Inflammatory macrophage treated with lipopolysaccharide for 4 hours (primary cell): Measurements from ENCODE around the gene BANP.
"Not testable (repeated sequence)": the region's sequence is repeated elsewhere in the genome, so short reads cannot be mapped to it uniquely, and the experiment has no call there.

ENCODE experiments used
- DNase-seq: peaks from one replicate; pipeline ENCODE4 v3.0.0-alpha.2; 2020

BANP gene

DNA sequence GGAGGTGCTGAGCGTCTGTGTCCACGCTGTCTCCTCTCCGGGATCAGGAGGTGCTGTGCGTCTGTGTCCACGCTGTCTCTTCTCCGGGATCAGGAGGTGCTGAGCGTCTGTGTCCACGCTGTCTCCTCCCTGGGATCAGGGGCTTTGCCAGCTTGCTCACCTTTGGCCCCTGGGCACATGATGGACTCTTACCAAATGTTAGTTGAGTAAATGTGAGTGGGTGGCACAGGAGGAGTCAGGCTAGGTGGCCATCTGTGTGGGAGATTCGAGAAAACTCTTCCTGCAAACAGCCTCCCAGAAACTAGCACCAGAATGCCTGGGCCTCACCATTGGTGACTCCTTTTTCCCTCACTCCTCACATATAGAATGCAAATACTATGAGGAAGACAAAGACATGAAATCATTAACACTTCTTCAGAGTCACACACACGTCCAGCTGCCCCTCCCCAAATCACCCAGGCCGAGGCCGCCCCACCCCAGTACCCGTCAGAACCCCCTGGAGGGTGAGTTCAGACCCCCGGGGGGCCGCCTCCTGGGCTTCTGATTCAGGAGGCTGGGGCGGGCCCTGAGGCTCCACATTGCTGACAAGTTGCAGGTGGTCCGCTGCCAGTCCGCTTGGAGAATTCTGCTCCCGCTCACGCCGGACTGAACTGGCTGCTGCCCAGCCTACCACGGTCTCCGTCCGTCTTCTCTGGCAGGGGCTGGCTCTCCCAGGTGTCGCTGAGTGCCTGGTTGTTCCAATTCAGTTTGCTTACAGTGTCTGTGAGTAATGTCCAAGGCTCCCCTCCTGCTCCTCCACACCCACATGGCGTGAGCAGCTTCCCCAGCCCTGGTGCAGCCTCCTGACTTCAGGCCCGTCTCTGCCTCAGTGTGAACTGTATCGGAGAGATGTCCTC is 158.7 kb downstream of the BANP start:
- DNase-seq = peak; percentile 3

DNA sequence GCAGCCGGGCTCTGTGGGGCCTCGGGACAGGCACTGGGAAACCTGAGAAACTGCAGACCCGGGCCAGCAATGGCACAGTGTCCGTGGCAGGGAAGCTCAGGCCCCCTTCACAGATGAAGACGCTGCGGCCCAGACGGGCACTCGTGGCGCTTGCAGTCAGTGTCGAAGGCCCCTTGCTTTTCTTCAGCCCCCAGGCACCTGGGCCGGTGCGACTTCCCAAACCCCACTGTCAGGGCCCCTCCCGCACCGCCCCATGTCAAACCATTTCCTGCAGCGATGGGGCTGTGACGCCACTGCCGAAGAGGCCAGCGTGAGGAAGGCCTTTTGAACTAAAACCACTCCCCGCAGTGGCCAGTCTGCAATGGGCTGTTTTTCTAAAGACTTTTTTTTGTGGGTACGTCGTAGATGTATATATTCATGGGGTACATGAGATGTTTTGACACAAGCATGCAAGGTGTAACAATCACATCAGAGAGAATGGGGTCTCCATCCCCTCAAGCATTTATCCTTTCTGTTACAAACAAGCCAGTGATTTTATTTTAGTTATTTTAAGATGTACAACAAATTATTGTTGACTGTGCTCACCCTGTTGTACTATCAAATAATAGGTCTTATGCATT is 159.8 kb downstream of the BANP start:
- DNase-seq = not testable (repeated sequence)

DNA sequence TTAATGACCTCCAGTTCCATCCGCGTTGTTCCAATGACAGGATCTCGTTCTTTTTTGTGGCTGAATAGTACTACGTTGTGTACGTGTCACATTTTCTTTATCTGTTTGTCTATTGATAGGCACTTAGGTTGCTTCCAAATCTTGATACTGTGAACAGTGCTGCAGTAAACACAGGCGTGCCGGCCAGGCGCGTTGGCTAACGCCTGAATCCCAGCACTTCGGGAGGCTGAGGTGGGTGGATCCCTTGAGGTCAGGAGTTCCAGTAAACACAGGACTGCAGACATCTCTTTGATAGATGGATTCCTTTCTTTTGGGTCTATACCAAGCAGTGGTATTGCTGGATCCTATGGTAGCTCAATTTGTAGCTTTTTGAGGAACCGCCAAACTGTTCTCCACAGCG is 160.7 kb downstream of the BANP start:
- not testable (repeated sequence) for DNase-seq

DNA sequence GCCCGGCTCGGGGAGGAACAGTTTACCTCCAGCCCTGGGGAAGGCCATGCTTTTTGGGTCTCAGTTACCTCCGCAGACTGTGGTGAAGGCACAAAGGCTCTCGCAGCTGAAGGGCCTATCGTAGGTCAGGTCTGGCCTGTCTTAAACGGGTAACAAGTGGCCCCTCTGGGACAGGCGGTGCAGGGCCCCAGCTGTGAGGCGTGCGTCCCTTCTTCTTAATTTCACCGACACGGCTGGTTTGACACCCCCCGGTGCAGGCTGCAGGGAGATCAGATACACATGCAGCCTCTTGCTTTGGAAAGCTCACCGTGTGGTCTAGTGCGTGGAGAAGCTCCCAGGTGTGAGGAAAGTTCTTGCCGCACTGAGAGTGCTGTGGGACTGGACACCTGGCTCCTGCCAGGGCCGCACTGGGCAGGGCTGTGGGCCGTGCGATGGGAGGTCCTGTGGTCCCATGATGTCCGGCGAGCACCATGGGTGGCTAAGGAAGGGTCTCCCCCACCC is 162.4 kb downstream of the BANP start:
- DNase-seq = no peak

DNA sequence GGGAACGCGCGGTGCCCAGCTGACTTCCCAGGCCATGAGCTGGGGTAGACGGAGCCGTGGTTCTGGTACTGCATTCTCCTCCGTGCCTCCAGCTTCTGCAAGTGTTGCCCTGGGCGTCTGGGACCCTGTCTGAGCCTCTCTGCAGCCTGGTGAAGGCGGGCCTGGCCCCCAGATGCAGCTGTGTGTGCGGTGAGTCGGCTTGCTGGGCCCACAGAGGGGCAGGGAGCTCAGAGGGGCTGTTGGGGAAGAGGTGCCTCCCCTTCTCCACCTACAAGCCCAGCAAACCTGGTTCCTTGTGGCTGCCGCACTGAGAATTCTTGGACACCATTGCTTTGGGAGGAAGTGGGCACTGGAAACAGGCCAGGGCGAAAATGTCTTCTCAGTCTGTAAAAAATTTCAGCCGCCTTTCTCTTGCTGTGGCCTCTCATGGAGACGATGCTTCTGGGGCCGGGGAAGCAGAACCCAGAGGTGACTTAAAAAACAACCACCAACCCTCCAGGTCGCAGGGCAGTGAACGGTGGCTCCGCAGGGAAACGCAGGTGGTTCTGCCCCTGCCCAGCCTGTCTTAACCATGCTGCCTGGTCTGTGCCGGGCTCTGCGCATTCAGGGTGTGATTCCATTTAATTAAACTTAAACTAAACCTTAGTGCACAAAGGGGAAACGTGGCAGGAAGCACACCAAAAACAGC is 163.5 kb downstream of the BANP start:
- DNase-seq = not testable (repeated sequence)

DNA sequence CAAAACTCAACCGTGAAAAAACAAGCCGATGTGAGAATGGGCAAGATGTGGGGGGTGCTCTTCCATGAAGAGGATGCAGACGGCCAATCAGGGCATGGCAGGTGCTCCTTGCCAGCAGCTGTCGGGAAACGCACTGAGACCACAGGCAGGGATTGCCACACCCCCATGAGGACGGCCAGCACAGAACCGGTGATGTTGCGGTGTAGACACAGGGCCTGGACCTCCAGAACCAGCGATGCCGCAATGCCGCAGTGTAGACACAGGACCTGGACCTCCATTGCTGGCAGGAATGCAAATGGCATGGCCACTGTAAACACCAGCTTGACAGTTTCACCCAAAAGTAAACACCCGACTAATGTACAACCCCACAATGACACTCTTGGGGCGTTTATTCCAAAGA is 164.9 kb downstream of the BANP start:
- DNase-seq = no peak

DNA sequence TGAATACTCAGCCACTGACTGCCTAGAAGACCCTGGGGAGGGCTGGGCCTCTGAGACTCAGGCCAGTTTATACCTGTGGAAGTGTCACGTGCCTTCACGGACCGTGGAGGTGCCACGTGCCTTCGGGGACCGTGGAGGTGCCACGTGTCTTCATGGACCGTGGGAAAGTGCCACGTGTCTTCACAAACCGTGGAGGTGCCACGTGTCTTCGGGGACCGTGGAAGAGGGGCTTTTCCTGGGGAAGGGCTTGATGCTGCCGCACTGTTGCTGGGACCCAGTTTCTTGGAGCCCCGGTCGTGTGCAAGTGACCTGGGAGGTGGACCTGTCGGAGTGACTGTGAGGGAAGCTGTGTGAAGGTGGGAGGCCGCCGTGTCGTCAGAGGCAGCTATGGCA is 166.2 kb downstream of the BANP start:
- DNase-seq = no peak

DNA sequence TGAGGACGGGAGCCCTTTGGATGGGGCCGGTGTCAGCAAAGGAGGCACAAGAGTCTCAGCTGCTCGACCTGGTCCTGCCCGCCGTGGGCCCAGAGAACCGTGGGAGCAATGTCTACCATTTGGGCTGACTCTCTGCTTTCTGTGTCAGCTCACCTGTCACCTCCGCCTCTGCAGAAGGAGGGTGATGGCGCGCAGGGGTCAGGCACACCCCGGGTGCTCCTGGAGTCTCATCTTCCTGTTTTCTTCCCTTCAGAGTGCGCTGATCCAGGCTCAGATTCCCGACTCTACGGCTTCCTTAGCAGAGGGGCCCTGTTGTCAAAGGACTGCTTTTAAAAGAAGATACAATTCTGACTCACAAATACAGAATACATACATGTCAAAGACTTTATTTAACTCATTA is 167.1 kb downstream of the BANP start:
- no peak for DNase-seq

DNA sequence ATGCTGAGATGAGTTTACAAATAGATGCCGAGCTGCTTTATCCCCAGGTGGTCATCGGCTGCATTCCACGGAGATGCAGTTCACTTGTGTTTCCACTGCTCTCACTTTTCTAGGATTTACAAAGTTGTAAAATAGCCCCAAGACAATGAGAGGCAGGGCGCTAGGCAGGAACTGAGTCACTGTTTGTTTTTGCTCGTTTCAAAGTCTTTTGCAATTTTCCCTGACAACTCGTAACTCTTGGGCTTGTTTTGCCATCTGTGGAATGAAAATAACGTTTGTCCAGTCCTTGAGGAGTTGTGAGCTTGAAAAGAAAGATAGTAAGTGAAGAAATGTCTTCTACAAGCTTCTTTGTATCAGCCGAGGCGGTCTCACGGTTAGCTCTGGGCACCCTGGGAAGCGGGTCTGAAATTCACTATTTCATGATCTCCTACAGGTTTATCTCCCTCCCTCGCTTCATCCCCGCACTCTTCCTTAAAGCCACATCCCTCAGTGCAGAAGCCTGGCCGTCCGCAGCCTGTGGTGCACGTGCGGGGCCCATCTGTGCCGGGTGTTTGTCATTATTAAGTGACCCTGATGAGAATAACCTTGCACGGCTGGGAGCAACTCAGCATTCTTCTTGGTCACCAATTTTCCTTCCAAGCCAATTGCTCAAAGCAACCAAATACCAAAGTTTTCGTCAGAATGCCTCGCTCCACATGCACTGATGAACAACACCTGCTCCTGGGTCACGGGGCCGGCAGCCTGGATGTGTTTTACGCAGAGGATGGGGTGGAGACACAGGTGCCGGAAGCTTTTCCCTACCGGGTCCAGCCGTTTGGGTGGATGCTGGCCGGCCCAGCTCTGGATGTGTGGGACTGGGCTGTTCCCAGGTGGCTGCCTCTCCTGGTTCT is 167.9 kb downstream of the BANP start:
- DNase-seq = peak; percentile 52

DNA sequence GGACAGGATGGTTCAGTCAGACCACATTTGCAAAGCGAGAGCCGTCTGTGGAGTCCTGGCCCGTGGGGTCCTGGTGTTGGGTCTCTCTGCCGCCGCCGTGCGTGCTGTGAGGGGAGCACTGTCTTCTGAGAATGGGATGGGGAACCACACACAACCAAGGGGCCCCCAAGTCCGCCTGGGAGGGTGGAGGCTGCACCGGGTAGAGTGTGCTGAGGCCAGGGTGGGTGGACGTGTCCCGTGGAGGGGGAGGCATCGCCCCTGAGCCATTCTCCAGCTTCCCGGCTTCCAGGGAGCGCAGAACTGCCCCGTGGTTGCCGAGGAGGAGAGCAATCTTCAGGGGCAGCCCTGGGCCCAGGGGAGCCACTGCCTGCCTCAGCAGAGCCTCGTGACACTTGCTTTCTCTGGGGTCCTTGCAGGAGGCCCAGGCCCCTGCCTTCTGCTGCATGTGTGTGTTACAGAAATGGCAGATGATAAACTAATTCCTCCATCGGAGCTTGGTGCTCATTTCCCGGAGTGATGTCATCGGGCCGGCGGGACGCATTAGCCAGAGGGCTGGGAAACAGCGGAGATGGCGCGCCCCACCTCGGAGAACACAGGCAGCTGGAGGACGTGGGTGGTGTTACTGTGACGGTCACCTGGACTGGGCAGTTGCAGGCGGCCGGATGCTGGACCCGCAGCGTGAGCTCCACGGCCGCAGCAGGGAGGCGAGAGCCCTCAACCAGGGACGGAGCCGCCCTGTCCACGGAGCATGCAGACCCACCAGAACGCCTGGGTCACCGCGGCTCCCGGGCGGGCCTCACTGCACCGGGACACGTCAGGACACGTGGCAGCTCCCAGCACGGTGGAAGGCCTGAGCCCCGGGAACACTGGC is 168.9 kb downstream of the BANP start:
- DNase-seq = not testable (repeated sequence)

DNA sequence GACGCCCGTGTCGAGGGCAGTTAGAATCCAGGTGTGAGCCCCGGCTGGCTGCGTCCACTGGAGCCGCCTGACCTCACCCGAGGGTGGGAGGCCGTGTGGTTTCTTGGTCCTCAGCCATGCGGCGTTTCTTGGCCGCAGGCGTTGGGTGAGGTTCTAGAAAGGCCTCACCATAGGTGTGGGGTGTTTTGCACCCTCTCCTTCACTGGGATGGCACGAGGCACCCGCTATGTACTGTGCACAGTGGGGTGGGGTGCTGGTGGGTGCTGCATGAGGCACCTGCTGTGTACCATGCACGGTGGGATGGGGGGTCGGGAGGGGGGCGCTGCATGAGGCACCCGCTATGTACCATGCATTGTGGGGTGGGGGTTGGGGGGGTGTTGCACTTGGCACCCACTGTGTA is 169.6 kb downstream of the BANP start:
- DNase-seq = no peak

DNA sequence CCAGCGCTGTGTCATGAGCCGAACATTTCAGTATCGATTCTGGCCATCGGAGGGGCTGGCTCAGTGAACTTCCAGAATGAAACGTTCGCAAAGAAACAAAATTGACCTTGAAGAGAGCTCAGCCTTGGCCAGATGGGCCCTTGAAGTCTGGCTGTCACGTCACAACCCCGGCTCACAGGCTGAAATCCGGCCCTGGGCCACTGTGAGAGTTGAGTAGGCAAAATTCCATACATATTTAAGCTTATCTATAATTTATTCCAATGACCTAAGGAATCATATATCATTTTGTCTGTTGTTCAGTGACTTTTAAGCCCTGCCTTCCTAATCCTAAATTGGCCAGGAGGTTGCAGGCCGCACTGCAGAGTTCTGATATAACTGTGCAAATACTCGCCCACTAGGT is 170.2 kb downstream of the BANP start:
- DNase-seq = not testable (repeated sequence)

DNA sequence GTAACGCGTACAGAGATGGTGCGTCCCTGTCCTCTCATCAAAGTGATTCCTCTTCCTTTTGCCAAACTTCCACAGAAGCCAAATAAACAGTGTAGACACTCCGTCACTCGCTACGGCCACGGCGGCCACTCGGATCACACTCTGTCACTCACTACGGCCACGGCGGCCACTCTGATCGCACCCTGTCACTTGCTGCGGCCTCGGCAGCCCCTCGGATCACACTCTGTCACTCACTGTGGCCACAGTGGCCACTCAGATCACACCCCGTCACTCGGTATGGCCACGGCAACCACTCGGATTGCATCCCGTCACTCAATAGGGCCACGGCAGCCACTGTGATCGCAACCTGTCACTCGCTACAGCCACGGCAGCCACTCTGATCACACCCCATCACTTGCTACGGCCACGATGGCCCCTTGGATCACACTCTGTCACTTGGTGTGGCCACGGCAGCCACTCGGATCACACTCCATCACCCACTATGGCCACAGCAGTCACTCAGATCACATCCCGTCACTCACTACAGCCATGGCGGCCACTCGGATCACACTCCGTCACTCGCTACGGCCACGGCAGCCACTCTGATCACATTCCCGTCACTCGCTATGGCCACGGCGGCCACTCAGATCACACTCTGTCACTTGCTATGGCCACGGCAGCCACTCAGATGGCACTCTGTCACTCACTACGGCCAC is 170.8 kb downstream of the BANP start:
- no peak for DNase-seq
